ENCODE data around the gene IPO11. TPM values are rescaled to one million over a fixed set of nuclear protein-coding genes. Genes with fewer than 3 reads are reported as not detected.

The IPO11 gene
- total RNA-seq: 10 to 100 TPM; 20.8 to 48.2 (median 23.6) TPM

- TF ChIP-seq CTCF (IDR thresholded peaks at IDR 0.05): no peak
- ATAC-seq (ENCODE audit: low FRiP score): peak; percentile 99
- DNase-seq (ENCODE audit: low spot score): peak; percentile 89
These were observed at the start of gene IPO11 for GRCh38 chr5:62412549-62413329. Gene IPO11, plus strand, starts transcription at chr5:62412763. Its CDS starts 24,517 bp downstream, at chr5:62437280.

- no peak for TF ChIP-seq CTCF (IDR thresholded peaks at IDR 0.05)
- DNase-seq (ENCODE audit: low spot score) (no peak), ATAC-seq (ENCODE audit: low FRiP score) (no peak)
These were observed 43.5 kb upstream of the IPO11 start for GRCh38 chr5:62369039-62369438.

- no peak for DNase-seq (ENCODE audit: low spot score)
- TF ChIP-seq CTCF (IDR thresholded peaks at IDR 0.05): no peak
- ATAC-seq (ENCODE audit: low FRiP score): no peak
These were observed 41.2 kb upstream of the IPO11 start for GRCh38 chr5:62371409-62371808.

- no peak for TF ChIP-seq CTCF (IDR thresholded peaks at IDR 0.05)
- no peak for ATAC-seq (ENCODE audit: low FRiP score)
- no peak for DNase-seq (ENCODE audit: low spot score)
These were observed 40.0 kb upstream of the IPO11 start for GRCh38 chr5:62372600-62372999.

GRCh38 chr5:62373382-62373781, 39.2 kb upstream of the IPO11 start:
- DNase-seq (ENCODE audit: low spot score) (no peak), ATAC-seq (ENCODE audit: low FRiP score) (no peak)
- no peak for TF ChIP-seq CTCF (IDR thresholded peaks at IDR 0.05)

- DNase-seq (ENCODE audit: low spot score): no peak
- no peak for TF ChIP-seq CTCF (IDR thresholded peaks at IDR 0.05)
- no peak for ATAC-seq (ENCODE audit: low FRiP score)
These were observed 38.5 kb upstream of the IPO11 start for GRCh38 chr5:62374090-62374489.

- DNase-seq (ENCODE audit: low spot score) (no peak), ATAC-seq (ENCODE audit: low FRiP score) (no peak)
- no peak for TF ChIP-seq CTCF (IDR thresholded peaks at IDR 0.05)
These were observed 36.9 kb upstream of the IPO11 start for GRCh38 chr5:62375627-62376026.
